ENCODE data around the gene NOTO. TPM values are rescaled to one million over a fixed set of nuclear protein-coding genes. Genes with fewer than 3 reads are reported as not detected.

The NOTO gene
- total RNA-seq, 4 donors from 2014 or later: not detected

DNA sequence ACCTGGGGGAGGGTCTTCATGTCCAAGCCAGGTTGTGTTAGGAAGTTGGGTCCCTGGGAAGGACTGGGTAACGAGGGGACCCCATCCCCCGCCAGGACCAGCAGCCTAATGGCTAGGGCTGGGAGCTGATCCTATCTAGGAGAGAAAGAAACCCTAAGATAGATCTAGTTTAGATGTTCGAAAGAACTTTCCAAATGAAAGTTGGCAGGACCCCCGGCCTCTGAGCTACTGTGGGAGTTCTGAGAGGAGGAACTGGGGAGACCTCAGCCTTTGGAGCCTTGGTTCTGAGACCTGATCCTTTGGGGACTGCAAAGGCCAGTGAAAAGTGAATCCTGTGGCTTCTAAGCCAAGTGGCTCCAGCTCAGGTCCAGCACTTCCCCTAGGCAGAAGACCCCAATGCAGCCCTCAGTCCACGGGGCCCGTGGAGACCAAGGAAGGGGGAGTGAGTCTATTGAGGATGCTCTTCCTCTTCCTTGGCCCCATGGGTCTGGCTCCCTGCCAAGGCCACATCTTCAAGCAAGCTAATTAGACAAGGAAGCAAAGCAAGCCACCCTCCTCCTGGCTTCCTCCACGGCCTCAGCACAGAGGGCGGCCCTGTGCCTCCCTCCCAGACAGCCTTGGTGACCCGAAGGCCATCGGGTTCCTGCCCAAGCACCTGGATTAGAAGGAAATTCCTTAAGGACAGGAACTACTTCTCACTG, 55.2 kb downstream of the NOTO start:
- WGBS, 2 donors: 68 to 73% methylated on average over 10 of the region's 10 CpGs
- TF ChIP-seq, protein P1, sequence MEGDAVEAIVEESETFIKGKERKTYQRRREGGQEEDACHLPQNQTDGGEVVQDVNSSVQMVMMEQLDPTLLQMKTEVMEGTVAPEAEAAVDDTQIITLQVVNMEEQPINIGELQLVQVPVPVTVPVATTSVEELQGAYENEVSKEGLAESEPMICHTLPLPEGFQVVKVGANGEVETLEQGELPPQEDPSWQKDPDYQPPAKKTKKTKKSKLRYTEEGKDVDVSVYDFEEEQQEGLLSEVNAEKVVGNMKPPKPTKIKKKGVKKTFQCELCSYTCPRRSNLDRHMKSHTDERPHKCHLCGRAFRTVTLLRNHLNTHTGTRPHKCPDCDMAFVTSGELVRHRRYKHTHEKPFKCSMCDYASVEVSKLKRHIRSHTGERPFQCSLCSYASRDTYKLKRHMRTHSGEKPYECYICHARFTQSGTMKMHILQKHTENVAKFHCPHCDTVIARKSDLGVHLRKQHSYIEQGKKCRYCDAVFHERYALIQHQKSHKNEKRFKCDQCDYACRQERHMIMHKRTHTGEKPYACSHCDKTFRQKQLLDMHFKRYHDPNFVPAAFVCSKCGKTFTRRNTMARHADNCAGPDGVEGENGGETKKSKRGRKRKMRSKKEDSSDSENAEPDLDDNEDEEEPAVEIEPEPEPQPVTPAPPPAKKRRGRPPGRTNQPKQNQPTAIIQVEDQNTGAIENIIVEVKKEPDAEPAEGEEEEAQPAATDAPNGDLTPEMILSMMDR (IDR thresholded peaks at IDR 0.05): no peak
- TF ChIP-seq POLR2A (IDR thresholded peaks at IDR 0.05): no peak
- intact Hi-C loops (cut with DNase I; ENCODE audit: low total_unique reads): no loop called here
- peak in 1 of 2 donors; percentile 86 for DNase-seq (ENCODE audit: low spot score in 2 of 2)
- H3K4me3 ChIP-seq (ENCODE audit: low read depth, poor library complexity, severe bottlenecking): no peak overlapping the region

DNA sequence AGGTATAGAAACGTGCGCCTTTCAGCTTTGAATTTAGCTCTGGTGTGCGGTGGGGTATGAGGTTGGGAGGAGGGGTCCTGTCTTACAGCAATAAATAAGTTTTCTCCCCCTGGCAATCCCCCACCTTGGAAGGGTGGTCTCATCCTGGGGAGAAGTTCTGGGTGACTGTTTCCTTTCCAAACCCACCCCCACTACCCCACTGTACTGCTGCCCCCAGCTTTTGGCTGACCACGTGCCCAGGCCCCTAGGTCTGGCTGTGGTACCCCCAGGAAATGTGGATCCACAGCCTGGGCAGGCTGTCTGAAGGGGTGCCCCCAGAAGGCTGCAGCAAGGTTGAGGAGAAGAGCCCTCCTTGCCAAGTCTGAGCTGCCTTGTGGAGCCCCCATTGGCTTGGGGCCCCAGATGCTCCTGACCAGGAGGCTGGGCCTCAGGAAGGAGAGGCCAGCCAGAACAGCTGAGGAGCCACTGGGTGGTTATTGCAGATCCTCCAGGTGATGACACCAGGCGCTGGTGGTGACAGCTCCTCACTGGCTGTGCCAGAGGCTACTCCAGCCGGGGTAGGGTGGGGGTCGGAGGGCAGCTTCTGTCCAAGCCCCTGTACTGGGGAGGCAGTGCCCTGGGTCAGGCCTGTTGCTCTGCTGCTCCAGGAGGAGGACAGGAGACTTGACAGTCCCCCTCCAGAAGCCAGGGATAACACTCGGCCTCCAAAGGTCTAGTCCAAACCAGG, 56.0 kb downstream of the NOTO start:
- no peak overlapping the region for H3K4me3 ChIP-seq (ENCODE audit: low read depth, poor library complexity, severe bottlenecking)
- WGBS, 2 donors: 85 to 88% methylated on average over 7 of the region's 8 CpGs
- intact Hi-C loops (cut with DNase I; ENCODE audit: low total_unique reads): no loop called here
- DNase-seq (ENCODE audit: low spot score in 2 of 2): peak in 1 of 2 donors; percentile 72
- TF ChIP-seq, protein P1 (IDR thresholded peaks at IDR 0.05): no peak
- no peak for TF ChIP-seq POLR2A (IDR thresholded peaks at IDR 0.05)

DNA sequence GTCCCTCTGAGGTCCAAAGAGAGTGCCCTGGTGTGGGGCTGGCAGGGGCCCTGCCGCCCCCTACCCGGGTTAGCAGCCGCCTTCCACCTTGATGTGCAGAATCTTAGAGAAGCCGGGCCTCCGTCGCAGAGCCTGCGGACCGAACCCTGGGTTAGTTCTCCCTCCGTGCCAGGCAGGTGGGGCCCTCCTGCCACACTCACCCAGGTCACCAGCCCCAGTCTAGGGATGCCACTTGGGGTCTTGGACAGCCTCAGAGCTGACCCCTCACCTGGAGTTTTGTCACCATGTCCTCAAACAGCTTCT, 56.5 kb downstream of the NOTO start:
- TF ChIP-seq POLR2A (IDR thresholded peaks at IDR 0.05): no peak
- TF ChIP-seq, protein P1 (IDR thresholded peaks at IDR 0.05): no peak
- DNase-seq (ENCODE audit: low spot score in 2 of 2): peak in 1 of 2 donors; percentile 66
- WGBS, 2 donors: 93 to 94% methylated on average over 9 of the region's 9 CpGs
- H3K4me3 ChIP-seq (ENCODE audit: low read depth, poor library complexity, severe bottlenecking): no peak overlapping the region
- intact Hi-C loops (cut with DNase I; ENCODE audit: low total_unique reads): no loop called here

DNA sequence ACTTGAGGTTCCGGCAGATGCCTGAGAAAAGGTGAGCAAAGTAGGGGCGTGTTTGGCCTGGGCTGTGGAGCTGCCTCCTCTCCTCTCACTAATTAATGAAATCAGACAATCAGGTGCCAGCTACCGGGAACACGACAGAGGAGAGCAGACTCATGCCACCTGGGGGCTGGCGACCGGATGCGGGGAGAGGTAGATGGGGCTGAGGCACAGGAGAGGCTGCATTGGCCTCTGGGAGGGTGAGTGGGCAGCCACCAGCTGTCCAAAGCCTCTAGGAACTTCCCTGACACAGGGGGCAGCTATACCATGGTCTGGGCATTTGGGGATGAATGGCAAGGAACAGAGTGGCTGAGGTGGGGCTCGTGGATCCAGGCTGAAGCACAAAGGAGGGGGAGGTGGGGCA, 56.9 kb downstream of the NOTO start:
- intact Hi-C loops (cut with DNase I; ENCODE audit: low total_unique reads): no loop called here
- no peak for TF ChIP-seq POLR2A (IDR thresholded peaks at IDR 0.05)
- TF ChIP-seq, protein P1 (IDR thresholded peaks at IDR 0.05): no peak
- peak in 1 of 2 donors; percentile 50 for DNase-seq (ENCODE audit: low spot score in 2 of 2)
- no peak overlapping the region for H3K4me3 ChIP-seq (ENCODE audit: low read depth, poor library complexity, severe bottlenecking)
- 89 to 91% methylated on average over 8 of the region's 8 CpGs for WGBS, 2 donors

DNA sequence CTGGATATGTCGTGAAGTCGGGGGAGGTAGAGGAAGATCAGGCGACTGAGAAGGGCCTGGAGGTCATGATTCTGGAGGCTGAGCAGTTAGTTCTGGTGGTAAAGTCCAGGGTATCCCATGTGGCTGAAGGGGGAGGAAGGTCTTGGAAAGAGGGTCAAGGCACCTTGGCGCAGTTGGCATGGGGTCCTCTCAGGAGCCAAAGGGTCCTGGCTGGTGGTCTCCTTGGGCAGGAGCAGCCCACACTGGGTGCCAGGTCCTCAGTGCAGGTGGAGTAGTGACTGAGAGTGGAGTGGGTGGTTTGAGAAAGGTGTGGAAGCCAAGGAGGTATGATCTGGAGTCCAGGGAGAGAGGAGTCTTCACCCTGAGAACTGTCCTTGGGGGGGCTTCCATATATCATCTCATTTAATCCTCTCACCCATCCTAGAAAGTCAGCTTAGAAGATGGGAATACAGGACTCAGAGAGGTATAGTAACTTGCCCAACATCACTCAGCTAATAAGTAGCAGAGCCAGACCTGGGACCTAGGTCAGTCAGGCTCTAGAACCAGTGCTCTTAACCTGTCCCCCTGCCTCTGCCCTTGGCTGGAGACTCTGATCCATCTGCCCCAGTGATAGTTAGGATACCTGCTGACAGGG, 57.4 kb downstream of the NOTO start:
- peak in 1 of 2 donors; percentile 63 for DNase-seq (ENCODE audit: low spot score in 2 of 2)
- no peak overlapping the region for H3K4me3 ChIP-seq (ENCODE audit: low read depth, poor library complexity, severe bottlenecking)
- 84 to 92% methylated on average over 4 of the region's 4 CpGs for WGBS, 2 donors
- intact Hi-C loops (cut with DNase I; ENCODE audit: low total_unique reads): no loop called here
- TF ChIP-seq POLR2A (IDR thresholded peaks at IDR 0.05): no peak
- TF ChIP-seq, protein P1 (IDR thresholded peaks at IDR 0.05): no peak
